Fibroblast of skin of scalp (primary cell): ENCODE measurements around the gene RP2.
A peak's percentile ranks its signal among the peaks of the same experiment; 100 is the strongest.

Source experiments
- DNase-seq: peaks from one replicate; pipeline ENCODE4 v3.0.0-alpha.2; 2013

RP2 gene

GRCh38 chrX:46844913-46845312, 8.1 kb downstream of the RP2 start:
- no peak for DNase-seq

GRCh38 chrX:46849933-46850332, 13.1 kb downstream of the RP2 start:
- DNase-seq, result no peak

- no peak for DNase-seq
Observed at GRCh38 chrX:46850771-46851170, 13.9 kb downstream of the RP2 start.

GRCh38 chrX:46856483-46856882, 19.6 kb downstream of the RP2 start:
- no peak for DNase-seq

- DNase-seq, result no peak
Observed at GRCh38 chrX:46860557-46860956, 23.7 kb downstream of the RP2 start.

- no peak for DNase-seq
Observed at GRCh38 chrX:46863072-46863471, 26.2 kb downstream of the RP2 start.

GRCh38 chrX:46864606-46865005, 27.8 kb downstream of the RP2 start:
- DNase-seq, result no peak

GRCh38 chrX:46865281-46865680, 28.4 kb downstream of the RP2 start:
- peak; percentile 58 for DNase-seq

- no peak for DNase-seq
Observed at GRCh38 chrX:46866726-46867125, 29.9 kb downstream of the RP2 start.

- no peak for DNase-seq
Observed at GRCh38 chrX:46873746-46874145, 36.9 kb downstream of the RP2 start.

GRCh38 chrX:46876901-46877300, 40.1 kb downstream of the RP2 start:
- no peak for DNase-seq

- DNase-seq, result no peak
Observed at GRCh38 chrX:46882266-46882665, 45.4 kb downstream of the RP2 start.

- DNase-seq, result no peak
Observed at GRCh38 chrX:46884799-46885198, 48.0 kb downstream of the RP2 start.

- DNase-seq, result no peak
Observed at GRCh38 chrX:46898207-46898606, 61.4 kb downstream of the RP2 start.

- peak; percentile 74 for DNase-seq
Observed at GRCh38 chrX:46903458-46904242, 66.8 kb downstream of the RP2 start.

- no peak for DNase-seq
Observed at GRCh38 chrX:46904626-46905025, 67.8 kb downstream of the RP2 start.

GRCh38 chrX:46910415-46910814, 73.6 kb downstream of the RP2 start:
- no peak for DNase-seq

GRCh38 chrX:46912098-46912602, 75.3 kb downstream of the RP2 start, which contains the start of gene JADE3:
Gene JADE3 (plus strand): TSS chrX:46912421. CDS start chrX:46984895, 72,474 bp downstream.
- DNase-seq, result peak; percentile 79

GRCh38 chrX:46912603-46913491, 76.0 kb downstream of the RP2 start:
- DNase-seq, result peak; percentile 63

GRCh38 chrX:46913667-46914066, 76.8 kb downstream of the RP2 start:
- no peak for DNase-seq

- no peak for DNase-seq
Observed at GRCh38 chrX:46916273-46916672, 79.4 kb downstream of the RP2 start.

- DNase-seq, result no peak
Observed at GRCh38 chrX:46917622-46918021, 80.8 kb downstream of the RP2 start.

- no peak for DNase-seq
Observed at GRCh38 chrX:46918434-46918833, 81.6 kb downstream of the RP2 start.
